Activated naive CD4-positive, alpha-beta T cell treated with anti-CD3 and anti-CD28 coated beads for 36 hours (primary cell): ENCODE results near the gene NFKB1. TPM values are rescaled to one million over a fixed set of nuclear protein-coding genes. Genes with fewer than 3 reads are reported as not detected.

Experiments
- CTCF ChIA-PET: fragments of 350-600 bp; sonication (Branson Sonifier 250); formaldehyde crosslinking; loops from one replicate; lab custom pipeline; 2021; ENCODE audit warnings: antibody characterized with exemption; lab: Charles Lee
- DNase-seq: peaks from one replicate; pipeline ENCODE4 v3.0.0-alpha.2; 2020
- H3K27ac Mint-ChIP-seq: one replicate; pipeline ENCODE4 v1.8.0; 2021; ENCODE audit warnings: mild to moderate bottlenecking, mixed read lengths
- H3K27me3 Mint-ChIP-seq: one replicate; pipeline ENCODE4 v1.8.0; 2021; ENCODE audit warnings: low read depth, mixed read lengths
- H3K36me3 Mint-ChIP-seq: one replicate; pipeline ENCODE4 v1.8.0; 2021; ENCODE audit warnings: low read depth, mixed read lengths
- H3K4me1 Mint-ChIP-seq: one replicate; pipeline ENCODE4 v1.8.0; 2021; ENCODE audit warnings: low read depth, mixed read lengths
- H3K4me3 Mint-ChIP-seq: one replicate; pipeline ENCODE4 v1.8.0; 2021; ENCODE audit warnings: mild to moderate bottlenecking, moderate library complexity, mixed read lengths
- H3K9me3 Mint-ChIP-seq: one replicate; pipeline ENCODE4 v1.8.0; 2021; ENCODE audit warnings: mixed read lengths
- intact Hi-C: fragments of 100-400 bp; cut with micrococcal nuclease; formaldehyde crosslinking; loops from one replicate; pipeline ENCODE4 v1.15.1; 2023
- total RNA-seq, 2 experiments: library from RNA; stranded (reverse); gene quantifications; one replicate each; pipeline ENCODE4 v1.2.3, GENCODE V29; 2021

NFKB1 gene
- total RNA-seq, 2 experiments from 2014 or later = 121 to 134 TPM

GRCh38 chr4:102519925-102520324, 18.8 kb downstream of the NFKB1 start:
- CTCF ChIA-PET = interaction anchor here (1.0 to 1.7 kb wide), 4 partner anchors 8 to 93 kb away, joined by 3 to 7 read pairs (median 4); partner anchors contain the start of gene NFKB1
- peaks cover 4% of the 10 kb centered on the region for H3K9me3 Mint-ChIP-seq
- no peak for DNase-seq
- peaks cover 14% of the 10 kb centered on the region for H3K36me3 Mint-ChIP-seq
- intact Hi-C loops = loop anchor here (2.0 to 10.0 kb wide), 2 partner anchors 15 to 1175 kb away; partner anchors contain the start of gene PPP3CA
- H3K27me3 Mint-ChIP-seq = no peaks in the 10 kb centered on the region
- H3K27ac Mint-ChIP-seq = peak overlapping the region; percentile 62
- H3K4me1 Mint-ChIP-seq = peaks cover 89% of the 10 kb centered on the region
- H3K4me3 Mint-ChIP-seq = no peak overlapping the region

GRCh38 chr4:102521570-102521969, 20.4 kb downstream of the NFKB1 start:
- CTCF ChIA-PET = interaction anchor here (0.9 to 2.0 kb wide), 4 partner anchors 11 to 105 kb away, joined by 3 to 6 read pairs (median 4); no protein-coding TSS in a partner anchor
- DNase-seq = no peak
- Mint-ChIP-seq H3K4me3 (peak overlapping the region; percentile 13), H3K27me3 (no peaks in the 10 kb centered on the region), H3K36me3 (peaks cover 9% of the 10 kb centered on the region), H3K4me1 (peaks cover 91% of the 10 kb centered on the region), H3K9me3 (peaks cover under 1% of the 10 kb centered on the region), H3K27ac (peak overlapping the region; percentile 75)
- intact Hi-C loops = loop anchor here (10.0 kb wide), 1 partner anchor 1177 kb away; the partner anchor contains the start of gene PPP3CA

GRCh38 chr4:102522031-102522440, 20.9 kb downstream of the NFKB1 start:
- CTCF ChIA-PET = interaction anchor here (0.9 to 2.0 kb wide), 4 partner anchors 11 to 105 kb away, joined by 3 to 6 read pairs (median 4); no protein-coding TSS in a partner anchor
- intact Hi-C loops = loop anchor here (1.0 to 10.0 kb wide), 3 partner anchors 13 to 1177 kb away; partner anchors contain the start of gene PPP3CA
- H3K4me3 Mint-ChIP-seq = peak overlapping the region; percentile 28

GRCh38 chr4:102524691-102525090, 23.5 kb downstream of the NFKB1 start:
- Mint-ChIP-seq H3K9me3 (no peaks in the 10 kb centered on the region), H3K4me1 (peaks cover 88% of the 10 kb centered on the region), H3K27me3 (no peaks in the 10 kb centered on the region), H3K36me3 (peaks cover 15% of the 10 kb centered on the region), H3K4me3 (peak overlapping the region; percentile 11), H3K27ac (peak overlapping the region; percentile 83)
- CTCF ChIA-PET = interaction anchor here (1.0 to 1.8 kb wide), 4 partner anchors 10 to 24 kb away, joined by 3 to 4 read pairs (median 3); no protein-coding TSS in a partner anchor
- DNase-seq = no peak
- intact Hi-C loops = loop anchor here (1.0 to 10.0 kb wide), 2 partner anchors 21 to 1180 kb away; partner anchors contain the start of gene PPP3CA

More at GRCh38 chr4:102522031-102522440, 20.9 kb downstream of the NFKB1 start:
- H3K36me3 Mint-ChIP-seq = peaks cover 7% of the 10 kb centered on the region
- peak overlapping the region; percentile 75 for H3K27ac Mint-ChIP-seq
- H3K27me3 Mint-ChIP-seq = no peaks in the 10 kb centered on the region
- H3K9me3 Mint-ChIP-seq = no peaks in the 10 kb centered on the region
- DNase-seq = no peak
- peaks cover 90% of the 10 kb centered on the region for H3K4me1 Mint-ChIP-seq

- H3K4me3 Mint-ChIP-seq = peak overlapping the region; percentile 47
- DNase-seq = peak; percentile 22
- peaks cover 15% of the 10 kb centered on the region for H3K36me3 Mint-ChIP-seq
- H3K27ac Mint-ChIP-seq = peak overlapping the region; percentile 83
- H3K4me1 Mint-ChIP-seq = peaks cover 88% of the 10 kb centered on the region
- CTCF ChIA-PET = interaction anchor here (1.0 to 1.8 kb wide), 4 partner anchors 9 to 25 kb away, joined by 3 to 4 read pairs (median 3); no protein-coding TSS in a partner anchor
- intact Hi-C loops = loop anchor here (1.0 to 10.0 kb wide), 2 partner anchors 22 to 1180 kb away; partner anchors contain the start of gene PPP3CA
- H3K27me3 Mint-ChIP-seq = no peaks in the 10 kb centered on the region
- H3K9me3 Mint-ChIP-seq = no peaks in the 10 kb centered on the region
Observed at GRCh38 chr4:102525097-102525496, 23.9 kb downstream of the NFKB1 start.

GRCh38 chr4:102525504-102525903, 24.3 kb downstream of the NFKB1 start:
- Mint-ChIP-seq H3K9me3 (no peaks in the 10 kb centered on the region), H3K27ac (peak overlapping the region; percentile 83), H3K4me1 (peaks cover 88% of the 10 kb centered on the region), H3K27me3 (no peaks in the 10 kb centered on the region), H3K36me3 (peaks cover 18% of the 10 kb centered on the region), H3K4me3 (peak overlapping the region; percentile 47)
- DNase-seq = no peak
- CTCF ChIA-PET = interaction anchor here (1.3 to 1.8 kb wide), 3 partner anchors 9 to 22 kb away, joined by 3 to 4 read pairs (median 3); no protein-coding TSS in a partner anchor
- intact Hi-C loops = loop anchor here (1.0 to 10.0 kb wide), 2 partner anchors 22 to 1181 kb away; partner anchors contain the start of gene PPP3CA

GRCh38 chr4:102526532-102526931, 25.4 kb downstream of the NFKB1 start:
- H3K4me1 Mint-ChIP-seq = peaks cover 90% of the 10 kb centered on the region
- H3K36me3 Mint-ChIP-seq = peaks cover 23% of the 10 kb centered on the region
- peak overlapping the region; percentile 76 for H3K27ac Mint-ChIP-seq
- intact Hi-C loops = loop anchor here (2.0 to 10.0 kb wide), 3 partner anchors 54 to 1182 kb away; partner anchors contain the start of gene PPP3CA
- no peak for DNase-seq
- H3K4me3 Mint-ChIP-seq = no peak overlapping the region
- CTCF ChIA-PET = interaction anchor here (0.7 to 0.9 kb wide), 2 partner anchors 24 to 29 kb away, joined by 3 to 4 read pairs; no protein-coding TSS in a partner anchor
- no peaks in the 10 kb centered on the region for H3K27me3 Mint-ChIP-seq
- no peaks in the 10 kb centered on the region for H3K9me3 Mint-ChIP-seq

GRCh38 chr4:102527695-102528283, 26.6 kb downstream of the NFKB1 start:
- Mint-ChIP-seq H3K36me3 (peaks cover 25% of the 10 kb centered on the region), H3K4me1 (peaks cover 87% of the 10 kb centered on the region)
- intact Hi-C loops = loop anchor here (1.0 to 10.0 kb wide), 4 partner anchors 8 to 1183 kb away; partner anchors contain the start of gene PPP3CA

GRCh38 chr4:102529977-102530376, 28.8 kb downstream of the NFKB1 start:
- H3K36me3 Mint-ChIP-seq = peaks cover 27% of the 10 kb centered on the region
- CTCF ChIA-PET = interaction anchor here (1.0 to 1.2 kb wide), 2 partner anchors 28 kb away, joined by 3 to 5 read pairs; no protein-coding TSS in a partner anchor
- intact Hi-C loops = loop anchor here (10.0 kb wide), 1 partner anchor 1185 kb away; the partner anchor contains the start of gene PPP3CA
- peak overlapping the region; percentile 28 for H3K27ac Mint-ChIP-seq
- H3K9me3 Mint-ChIP-seq = no peaks in the 10 kb centered on the region
- no peak for DNase-seq
- no peaks in the 10 kb centered on the region for H3K27me3 Mint-ChIP-seq
- H3K4me1 Mint-ChIP-seq = peaks cover 87% of the 10 kb centered on the region
- no peak overlapping the region for H3K4me3 Mint-ChIP-seq

More at GRCh38 chr4:102527695-102528283, 26.6 kb downstream of the NFKB1 start:
- H3K27me3 Mint-ChIP-seq = no peaks in the 10 kb centered on the region
- H3K9me3 Mint-ChIP-seq = no peaks in the 10 kb centered on the region
- peak; percentile 13 for DNase-seq
- peak overlapping the region; percentile 54 for H3K4me3 Mint-ChIP-seq
- CTCF ChIA-PET = interaction anchor here (0.9 to 2.1 kb wide), 7 partner anchors 8 to 98 kb away, joined by 3 to 6 read pairs (median 4); no protein-coding TSS in a partner anchor
- H3K27ac Mint-ChIP-seq = peak overlapping the region; percentile 82

GRCh38 chr4:102530986-102531385, 29.8 kb downstream of the NFKB1 start:
- Mint-ChIP-seq H3K4me1 (peaks cover 88% of the 10 kb centered on the region), H3K27me3 (no peaks in the 10 kb centered on the region), H3K4me3 (no peak overlapping the region), H3K36me3 (peaks cover 21% of the 10 kb centered on the region), H3K9me3 (no peaks in the 10 kb centered on the region), H3K27ac (peak overlapping the region; percentile 42)
- intact Hi-C loops = no loop called here
- CTCF ChIA-PET = interaction anchor here (0.6 to 1.1 kb wide), 4 partner anchors 16 to 95 kb away, joined by 3 to 4 read pairs (median 3); no protein-coding TSS in a partner anchor
- no peak for DNase-seq

GRCh38 chr4:102531462-102531861, 30.3 kb downstream of the NFKB1 start:
- peaks cover 21% of the 10 kb centered on the region for H3K36me3 Mint-ChIP-seq
- H3K4me1 Mint-ChIP-seq = peaks cover 87% of the 10 kb centered on the region
- peak overlapping the region; percentile 42 for H3K27ac Mint-ChIP-seq
- no peak overlapping the region for H3K4me3 Mint-ChIP-seq
- DNase-seq = no peak
- H3K9me3 Mint-ChIP-seq = no peaks in the 10 kb centered on the region
- H3K27me3 Mint-ChIP-seq = no peaks in the 10 kb centered on the region
- CTCF ChIA-PET = interaction anchor here (1.1 kb wide), 1 partner anchor 77 kb away, joined by 4 read pairs; no protein-coding TSS in a partner anchor
- intact Hi-C loops = no loop called here
